HG03442 (cell line): Measurements from ENCODE around the gene STT3A.

Source experiments
- ATAC-seq: cut with Tn5 transposase; IDR thresholded peaks from one replicate; pipeline ENCODE4 v1.9.1; 2021; ENCODE audit warnings: mild to moderate bottlenecking, moderate library complexity; ENCODE audit not compliant: unreplicated experiment

The STT3A gene

GRCh38 chr11:125587480-125587879 lies 5.2 kb upstream of the STT3A start:
- ATAC-seq: no peak

- ATAC-seq: no peak
Measured at GRCh38 chr11:125588505-125588904, 4.1 kb upstream of the STT3A start.

GRCh38 chr11:125591649-125592304 lies 875 bp upstream of the STT3A start:
- ATAC-seq: peak; percentile 7

- ATAC-seq: no peak
Measured at GRCh38 chr11:125593114-125593820, 615 bp downstream of the STT3A start.

- no peak for ATAC-seq
Measured at GRCh38 chr11:125594958-125595357, 2.3 kb downstream of the STT3A start.

- ATAC-seq: no peak
Measured at GRCh38 chr11:125600663-125601062, 8.0 kb downstream of the STT3A start.

GRCh38 chr11:125603207-125603606 lies 10.6 kb downstream of the STT3A start:
- no peak for ATAC-seq

GRCh38 chr11:125605417-125605816 lies 12.8 kb downstream of the STT3A start:
- no peak for ATAC-seq

GRCh38 chr11:125609545-125609944 lies 16.9 kb downstream of the STT3A start:
- ATAC-seq: no peak

GRCh38 chr11:125618383-125618782 lies 25.7 kb downstream of the STT3A start:
- no peak for ATAC-seq

GRCh38 chr11:125621995-125622394 lies 29.3 kb downstream of the STT3A start:
- ATAC-seq: no peak

- no peak for ATAC-seq
Measured at GRCh38 chr11:125623064-125623463, 30.4 kb downstream of the STT3A start.

- no peak for ATAC-seq
Measured at GRCh38 chr11:125624756-125625213, 32.1 kb downstream of the STT3A start, which contains the start of gene CHEK1. Gene CHEK1 (plus strand): TSS chr11:125625163. CDS start chr11:125626769, 1,606 bp downstream.

GRCh38 chr11:125625225-125625629 lies 32.6 kb downstream of the STT3A start:
- ATAC-seq: no peak

GRCh38 chr11:125625630-125626287 lies 33.1 kb downstream of the STT3A start:
- peak; percentile 89 for ATAC-seq

- peak; percentile 24 for ATAC-seq
Measured at GRCh38 chr11:125626288-125626950, 33.8 kb downstream of the STT3A start.

GRCh38 chr11:125627236-125627910 lies 34.7 kb downstream of the STT3A start:
- no peak for ATAC-seq

GRCh38 chr11:125637840-125638239 lies 45.2 kb downstream of the STT3A start:
- no peak for ATAC-seq

- ATAC-seq: no peak
Measured at GRCh38 chr11:125638315-125638714, 45.7 kb downstream of the STT3A start.

GRCh38 chr11:125645871-125646270 lies 53.2 kb downstream of the STT3A start:
- no peak for ATAC-seq
